Stimulated activated CD8-positive, alpha-beta memory T cell treated with anti-CD3 and anti-CD28 coated beads, Interleukin-12 subunit alpha, Interleukin-12 subunit beta, amount 100 ng/mL, for 1 hour (primary cell): ENCODE results near the gene PROP1.
"Not testable (repeated sequence)": the region's sequence is repeated elsewhere in the genome, so short reads cannot be mapped to it uniquely, and the experiment has no call there.

Source experiments
- DNase-seq: peaks from one replicate; pipeline ENCODE4 v3.0.0-alpha.2; 2020; ENCODE audit warnings: low read depth

The PROP1 gene

DNA sequence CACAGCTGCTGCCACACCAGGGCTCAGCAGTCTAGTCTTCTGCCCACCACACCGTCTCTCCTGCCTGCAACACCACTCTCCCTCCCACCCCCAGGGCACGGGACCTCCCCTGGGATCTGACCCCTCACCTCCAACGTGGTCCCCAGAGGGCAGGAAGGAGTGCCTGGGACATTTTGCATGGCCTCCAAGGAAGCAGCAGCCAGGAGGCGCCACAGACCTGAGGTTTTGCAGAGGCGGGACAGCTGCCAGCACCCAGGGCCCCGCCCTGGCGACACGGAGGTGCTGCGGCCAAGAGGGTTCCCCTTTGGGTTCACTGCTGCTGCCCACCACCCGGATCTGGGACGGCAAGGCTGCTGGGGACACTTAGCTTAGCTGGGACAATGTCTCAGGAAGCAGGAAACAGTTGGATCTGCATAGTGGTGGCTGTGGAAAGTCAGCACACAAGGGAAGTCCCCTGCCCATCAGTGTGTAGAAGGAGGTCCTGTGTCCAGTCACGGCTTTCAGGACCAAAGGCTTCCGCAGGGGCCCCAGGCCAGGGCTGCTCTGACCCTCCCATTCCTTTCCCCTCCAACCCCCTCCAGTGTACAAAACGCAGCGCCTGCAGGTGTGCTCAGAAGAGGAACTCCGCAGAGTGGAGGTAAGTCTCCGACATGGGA, 13.8 kb downstream of the PROP1 start:
- DNase-seq, result no peak

- no peak for DNase-seq
Observed at GRCh38 chr5:177981296-177982071, 14.6 kb downstream of the PROP1 start.

- DNase-seq, result no peak
Observed at GRCh38 chr5:177980743-177981151, 15.3 kb downstream of the PROP1 start.

DNA sequence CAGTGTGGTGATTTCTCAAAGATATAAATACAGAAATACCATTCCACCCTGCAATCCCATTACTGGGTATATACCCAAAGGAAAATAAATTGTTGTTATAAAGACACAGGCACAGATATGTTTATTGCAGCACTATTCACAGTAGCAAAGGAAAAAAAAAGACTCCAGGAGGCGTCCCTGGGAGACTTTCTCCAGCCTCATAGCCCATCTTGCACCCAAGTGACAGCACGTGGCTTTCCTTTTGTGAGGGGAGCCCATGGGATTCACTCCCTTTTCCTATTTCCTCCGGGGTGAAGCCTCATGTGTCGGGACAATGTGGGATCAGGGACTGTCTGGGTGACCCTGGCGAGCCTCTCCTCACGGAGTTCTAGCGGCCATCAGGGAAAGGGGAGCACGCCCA, 18.4 kb downstream of the PROP1 start:
- not testable (repeated sequence) for DNase-seq

DNA sequence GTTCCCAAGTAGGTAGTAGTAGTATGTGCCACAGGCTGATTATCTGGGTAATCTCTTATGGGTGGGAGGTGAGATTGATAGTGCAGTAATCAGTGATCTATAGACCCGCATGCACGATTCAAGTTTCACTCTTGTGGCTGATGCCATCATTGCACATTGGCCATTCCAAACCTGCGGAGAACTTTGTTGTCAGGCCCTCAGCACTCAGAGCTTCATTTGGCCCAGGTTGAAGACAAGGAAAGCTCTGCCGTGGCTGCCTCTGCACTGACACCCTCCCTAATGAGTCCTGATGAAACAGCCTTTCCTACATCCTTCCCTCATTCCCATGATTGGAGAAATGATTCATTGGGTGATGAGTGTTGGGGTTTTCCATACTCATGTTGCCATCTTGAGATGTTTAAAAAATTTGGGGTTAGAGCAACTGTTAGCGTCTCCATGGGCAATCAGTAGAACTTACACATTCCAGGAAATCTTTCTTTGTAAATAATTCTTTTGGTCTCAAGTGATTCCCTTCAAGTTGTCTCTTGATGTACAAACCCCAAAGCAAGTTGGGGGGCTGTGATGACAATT, 22.9 kb downstream of the PROP1 start:
- no peak for DNase-seq

GRCh38 chr5:177972613-177973012, 23.4 kb downstream of the PROP1 start:
- DNase-seq, result no peak

DNA sequence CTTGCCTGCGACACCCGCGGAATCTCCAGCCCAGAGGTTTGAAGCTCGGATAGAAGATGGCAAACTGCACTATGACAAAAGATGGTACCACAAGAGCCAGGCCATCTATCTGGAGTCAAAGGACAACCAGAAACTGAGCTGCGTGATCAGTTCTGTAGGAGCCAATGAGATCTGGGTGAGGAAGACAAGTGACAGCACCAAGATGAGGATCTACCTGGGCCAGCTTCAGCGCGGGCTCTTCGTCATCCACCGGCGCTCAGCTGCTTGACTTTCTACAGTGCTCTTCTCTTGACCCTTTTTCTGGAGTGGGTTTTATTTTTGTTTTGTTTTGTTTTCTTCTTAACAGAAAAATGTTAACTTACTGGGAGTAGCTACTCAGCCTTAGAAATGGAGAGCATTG, 24.0 kb downstream of the PROP1 start:
- not testable (repeated sequence) for DNase-seq

- no peak for DNase-seq
Observed at GRCh38 chr5:177968661-177969211, 27.3 kb downstream of the PROP1 start.

DNA sequence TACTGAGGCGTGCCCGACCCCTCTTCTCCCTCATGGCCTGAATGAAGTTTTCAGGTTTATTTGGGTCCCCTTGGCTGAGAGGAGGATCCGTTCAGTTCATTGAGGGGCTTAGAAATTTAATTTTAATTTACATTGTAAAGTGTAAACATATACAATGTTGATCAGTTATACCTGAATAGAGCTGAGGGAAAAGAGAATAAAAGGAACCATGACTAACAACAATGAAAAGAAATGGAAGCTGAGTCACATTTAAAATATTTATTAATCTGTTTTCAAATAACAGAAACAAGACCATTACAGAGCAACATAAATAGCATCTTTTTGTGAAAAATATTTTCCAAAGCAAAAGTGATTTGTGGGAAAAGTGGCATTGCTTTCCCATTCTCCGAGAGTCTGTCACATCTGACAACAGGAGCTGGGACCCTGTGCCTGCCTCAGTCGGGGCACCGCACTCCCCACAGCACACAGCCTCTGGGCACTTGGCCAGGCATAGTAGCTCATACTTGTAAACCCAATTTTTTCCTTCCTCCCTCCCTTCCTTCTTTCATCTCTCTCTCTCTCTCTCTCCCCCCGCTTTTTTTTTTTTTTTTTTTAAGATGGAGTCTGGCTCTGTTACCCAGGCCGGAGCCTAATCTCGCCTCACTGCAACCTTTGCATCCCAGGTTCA, 28.7 kb downstream of the PROP1 start:
- DNase-seq, result no peak

- DNase-seq, result no peak
Observed at GRCh38 chr5:177966839-177967166, 29.2 kb downstream of the PROP1 start.

DNA sequence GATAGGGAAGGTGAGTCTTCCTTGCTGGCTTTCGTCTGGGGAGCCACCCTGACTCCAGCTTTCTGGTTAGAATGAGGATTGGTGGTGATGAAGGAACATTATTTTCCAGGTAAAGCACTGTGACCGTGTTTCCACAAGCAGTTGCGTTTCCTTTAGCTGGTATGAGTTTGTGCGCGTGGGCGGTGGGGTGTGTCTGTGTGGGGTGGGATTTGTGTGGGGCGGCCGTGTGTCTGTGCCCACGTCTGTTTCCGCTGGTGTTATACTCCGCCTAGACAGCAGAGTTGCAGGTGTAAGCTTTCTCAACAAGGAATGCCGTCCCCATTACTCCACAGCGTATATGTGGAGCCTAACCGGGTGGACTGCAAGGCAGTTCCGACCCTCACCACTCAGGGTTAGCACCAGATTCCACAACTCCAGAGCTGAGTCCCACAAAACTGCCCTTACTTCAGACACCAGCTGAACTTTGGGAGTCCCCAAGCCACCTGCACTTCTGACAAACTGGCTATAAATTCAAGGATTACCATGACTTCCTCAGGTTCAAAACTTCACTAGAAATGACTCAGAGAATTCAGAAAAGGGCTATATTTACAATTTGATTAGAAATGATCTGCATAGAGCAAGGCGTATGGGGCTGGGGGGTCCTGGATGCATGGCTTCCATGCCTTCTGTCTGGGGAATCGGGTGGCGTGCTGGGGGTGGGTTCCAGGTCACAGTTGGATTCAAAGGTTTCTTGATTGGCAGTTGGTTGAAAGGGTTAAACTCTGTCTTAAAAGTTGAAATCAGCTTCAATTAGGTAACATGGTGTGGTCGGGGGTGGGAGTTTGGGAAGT, 29.8 kb downstream of the PROP1 start:
- DNase-seq, result no peak

DNA sequence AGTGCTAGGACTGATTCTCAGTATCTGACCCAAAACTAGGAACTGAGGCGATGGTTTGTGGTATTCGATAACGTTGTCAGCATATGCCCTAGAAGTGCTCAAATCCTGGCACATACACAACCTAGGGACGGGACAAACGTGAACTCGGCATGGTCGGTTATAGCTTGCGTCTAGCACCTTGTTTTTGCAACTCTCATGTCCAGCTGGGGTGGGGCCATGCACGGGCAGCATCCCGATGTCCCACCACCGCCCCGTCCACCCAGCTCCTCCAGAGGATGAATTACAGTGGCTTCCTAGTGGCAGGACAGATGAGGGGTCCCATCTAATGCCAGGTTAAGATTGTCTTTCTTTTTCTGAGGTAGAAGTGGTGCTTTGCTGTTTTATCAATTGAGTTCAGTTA, 31.6 kb downstream of the PROP1 start:
- no peak for DNase-seq

DNA sequence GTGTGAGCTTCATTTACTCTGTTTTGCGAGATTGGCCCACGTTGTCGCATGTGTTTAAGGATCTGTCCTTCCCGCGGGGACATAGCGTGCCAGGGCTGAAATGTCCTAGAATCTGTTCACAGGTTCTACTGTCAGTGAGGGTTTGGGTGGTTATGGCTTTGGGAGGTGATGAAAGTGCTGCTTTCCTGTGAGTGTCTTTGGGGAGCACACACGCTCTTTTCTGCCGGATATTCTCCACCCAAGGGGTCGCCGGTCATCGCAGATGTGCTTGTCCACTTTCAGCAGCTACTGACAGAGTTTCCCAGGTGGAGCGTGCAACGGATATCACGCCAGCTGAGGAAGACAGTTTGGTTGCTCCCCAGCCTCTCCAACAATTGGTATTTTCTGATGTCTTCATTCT, 32.1 kb downstream of the PROP1 start:
- no peak for DNase-seq

- DNase-seq, result no peak
Observed at GRCh38 chr5:177959315-177959714, 36.7 kb downstream of the PROP1 start.

- DNase-seq, result no peak
Observed at GRCh38 chr5:177958696-177959095, 37.3 kb downstream of the PROP1 start.

DNA sequence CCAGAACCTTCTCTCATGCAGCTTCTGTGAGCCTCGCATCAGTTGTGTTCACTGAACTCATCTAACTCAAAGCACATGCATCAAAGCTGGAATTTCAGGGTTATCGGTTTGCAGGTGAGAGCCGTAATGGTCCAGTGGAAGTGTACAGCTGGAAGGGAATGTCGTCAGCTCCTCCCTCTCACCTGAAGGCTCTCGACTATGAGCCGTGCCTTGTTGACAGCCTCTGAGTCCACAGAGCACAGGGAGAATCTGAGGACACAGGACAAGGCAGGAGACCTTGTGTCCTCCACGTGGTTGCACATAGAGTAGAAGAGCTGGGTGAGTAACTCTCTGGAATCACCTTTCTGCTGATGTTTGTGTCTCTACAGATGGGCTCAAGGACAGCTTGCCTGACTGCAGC, 38.8 kb downstream of the PROP1 start:
- no peak for DNase-seq

GRCh38 chr5:177953101-177953500, 42.9 kb downstream of the PROP1 start:
- not testable (repeated sequence) for DNase-seq

DNA sequence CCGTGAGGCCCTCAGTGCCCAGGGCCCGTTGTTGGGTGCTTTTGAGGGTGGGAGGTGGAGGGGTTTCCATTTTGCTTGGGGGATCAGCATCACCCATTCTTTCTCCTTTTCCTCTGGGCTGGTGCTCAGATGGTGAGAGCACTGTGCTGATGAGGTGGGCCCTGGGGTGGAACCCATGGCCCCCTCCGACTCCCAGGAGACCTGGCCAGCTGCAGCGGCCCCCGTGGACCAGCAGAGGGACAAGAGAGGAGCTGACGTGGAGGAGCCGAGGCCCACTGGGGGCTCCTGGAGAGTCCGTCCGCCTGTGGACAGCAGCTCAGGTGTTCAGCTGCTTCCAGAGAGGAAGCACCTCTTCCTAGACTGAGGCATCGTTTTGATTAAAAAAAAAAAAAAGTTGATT, 46.4 kb downstream of the PROP1 start:
- DNase-seq, result not testable (repeated sequence)

GRCh38 chr5:177949065-177949464, 47.0 kb downstream of the PROP1 start:
- DNase-seq, result not testable (repeated sequence)

DNA sequence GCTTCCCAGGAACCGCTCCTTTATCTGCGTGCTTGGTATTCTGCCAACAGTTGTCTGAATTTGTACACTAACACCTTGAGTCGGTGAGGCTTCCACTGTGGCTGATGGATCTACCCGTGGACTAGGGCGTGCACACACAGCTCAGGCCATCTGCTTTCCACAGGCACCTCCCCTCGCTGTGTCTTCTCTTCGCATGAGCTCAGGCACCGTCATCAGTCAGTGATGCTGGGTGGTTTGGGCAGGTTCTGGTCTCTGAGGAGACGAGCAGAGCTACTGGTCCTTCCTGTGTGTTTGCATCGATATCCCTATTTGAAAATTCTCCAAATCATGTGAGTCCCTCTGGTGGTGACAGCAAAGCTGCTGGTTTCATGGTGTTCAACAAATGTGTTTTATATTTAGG, 48.1 kb downstream of the PROP1 start:
- not testable (repeated sequence) for DNase-seq

- DNase-seq, result not testable (repeated sequence)
Observed at GRCh38 chr5:177945601-177946283, 50.3 kb downstream of the PROP1 start.
